H1 (cell line): ENCODE data around the gene NOXO1. TPM values are rescaled to one million over a fixed set of nuclear protein-coding genes. Genes with fewer than 3 reads are reported as not detected.

ENCODE experiments used
- ASH2L ChIP-seq: fragments of 200-600, 300-600 bp; sonication (generic); IDR thresholded peaks from one replicate; pipeline ENCODE4 v1.7.1; 2017; ENCODE audit warnings: low read length
- KDM4A ChIP-seq: IDR thresholded peaks from one replicate; pipeline ENCODE4 v1.7.1; 2012; ENCODE audit warnings: low read depth, mild to moderate bottlenecking, moderate library complexity, low read length, inconsistent platforms; ENCODE audit not compliant: severe bottlenecking
- MAX ChIP-seq: IDR thresholded peaks from 2 replicates; pipeline ENCODE4 v1.6.1; 2012; ENCODE audit warnings: inconsistent platforms
- SP4 ChIP-seq: IDR thresholded peaks from 2 replicates; pipeline ENCODE4 v1.6.1; 2012; ENCODE audit warnings: low read length, inconsistent platforms
- SRF ChIP-seq: IDR thresholded peaks from 2 replicates; pipeline ENCODE4 v1.6.1; 2011; ENCODE audit warnings: mild to moderate bottlenecking, low read depth, low read length, moderate library complexity
- polyA plus RNA-seq, 7 experiments: library from polyadenylated mRNA; depleted of rRNA in 3 of 7; stranded (reverse) in 5 of 7; unstranded in 2 of 7; fragments of >200 nt in 5 of 7; fragments of 200-250 nt in 2 of 7; gene quantifications; 1 replicate in 5 of 7; 2 replicates in 1 of 7; 4 replicates in 1 of 7; pipeline versions ENCODE4 v1.2.1 to v1.2.3, GENCODE V29; 2011 to 2013; ENCODE audit warnings: missing spikeins in 2 of 7, mixed read lengths in 2 of 7
- total RNA-seq: library from RNA; stranded (reverse); fragmentation: NEBNext Ultra II Directional; extraction: Animal tissue kit (Norgen Biotek cat#: 25700); gene quantifications from 2 replicates; pipeline ENCODE4 v1.2.1, GENCODE V29; 2021
- TF ChIP-seq, protein P1 (sequence below): fragments of 300-600 bp; sonication (generic); IDR thresholded peaks from 2 replicates; pipeline ENCODE4 v1.7.1; 2012; ENCODE audit warnings: low read length, moderate library complexity, mild to moderate bottlenecking, inconsistent platforms; ENCODE audit not compliant: insufficient replicate concordance
- TF ChIP-seq, protein P2 (sequence below): IDR thresholded peaks from 2 replicates; pipeline ENCODE4 v1.6.1; 2012; ENCODE audit warnings: low read length, inconsistent platforms

The NOXO1 gene
- total and polyA plus RNA-seq, 2 of the 8 experiments (the other 6 are each of a cell fraction or from before 2014, with no cell fraction given) = 1.3 to 2.5 TPM

DNA sequence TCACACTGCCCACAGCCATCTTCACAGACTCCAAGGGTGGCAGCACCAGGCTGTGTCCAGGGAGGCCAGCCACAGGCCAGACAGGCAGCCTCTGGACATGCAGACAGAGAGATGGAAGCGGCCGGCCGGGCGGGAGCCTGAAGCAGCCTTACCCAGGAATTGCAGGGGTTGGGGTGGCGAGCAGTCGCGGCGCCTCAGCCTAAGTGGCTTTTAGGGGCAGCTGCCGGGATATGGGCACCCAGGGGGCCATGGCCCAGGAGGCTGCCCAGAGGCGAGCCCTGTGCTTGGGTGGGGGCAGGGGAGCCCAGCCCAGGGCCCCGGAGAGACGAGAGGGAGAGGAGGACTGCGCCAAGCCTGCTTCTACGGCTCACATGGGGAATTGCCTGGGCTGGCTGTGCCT lies 44.0 kb upstream of the NOXO1 start (continued):
- TF ChIP-seq, protein P1, sequence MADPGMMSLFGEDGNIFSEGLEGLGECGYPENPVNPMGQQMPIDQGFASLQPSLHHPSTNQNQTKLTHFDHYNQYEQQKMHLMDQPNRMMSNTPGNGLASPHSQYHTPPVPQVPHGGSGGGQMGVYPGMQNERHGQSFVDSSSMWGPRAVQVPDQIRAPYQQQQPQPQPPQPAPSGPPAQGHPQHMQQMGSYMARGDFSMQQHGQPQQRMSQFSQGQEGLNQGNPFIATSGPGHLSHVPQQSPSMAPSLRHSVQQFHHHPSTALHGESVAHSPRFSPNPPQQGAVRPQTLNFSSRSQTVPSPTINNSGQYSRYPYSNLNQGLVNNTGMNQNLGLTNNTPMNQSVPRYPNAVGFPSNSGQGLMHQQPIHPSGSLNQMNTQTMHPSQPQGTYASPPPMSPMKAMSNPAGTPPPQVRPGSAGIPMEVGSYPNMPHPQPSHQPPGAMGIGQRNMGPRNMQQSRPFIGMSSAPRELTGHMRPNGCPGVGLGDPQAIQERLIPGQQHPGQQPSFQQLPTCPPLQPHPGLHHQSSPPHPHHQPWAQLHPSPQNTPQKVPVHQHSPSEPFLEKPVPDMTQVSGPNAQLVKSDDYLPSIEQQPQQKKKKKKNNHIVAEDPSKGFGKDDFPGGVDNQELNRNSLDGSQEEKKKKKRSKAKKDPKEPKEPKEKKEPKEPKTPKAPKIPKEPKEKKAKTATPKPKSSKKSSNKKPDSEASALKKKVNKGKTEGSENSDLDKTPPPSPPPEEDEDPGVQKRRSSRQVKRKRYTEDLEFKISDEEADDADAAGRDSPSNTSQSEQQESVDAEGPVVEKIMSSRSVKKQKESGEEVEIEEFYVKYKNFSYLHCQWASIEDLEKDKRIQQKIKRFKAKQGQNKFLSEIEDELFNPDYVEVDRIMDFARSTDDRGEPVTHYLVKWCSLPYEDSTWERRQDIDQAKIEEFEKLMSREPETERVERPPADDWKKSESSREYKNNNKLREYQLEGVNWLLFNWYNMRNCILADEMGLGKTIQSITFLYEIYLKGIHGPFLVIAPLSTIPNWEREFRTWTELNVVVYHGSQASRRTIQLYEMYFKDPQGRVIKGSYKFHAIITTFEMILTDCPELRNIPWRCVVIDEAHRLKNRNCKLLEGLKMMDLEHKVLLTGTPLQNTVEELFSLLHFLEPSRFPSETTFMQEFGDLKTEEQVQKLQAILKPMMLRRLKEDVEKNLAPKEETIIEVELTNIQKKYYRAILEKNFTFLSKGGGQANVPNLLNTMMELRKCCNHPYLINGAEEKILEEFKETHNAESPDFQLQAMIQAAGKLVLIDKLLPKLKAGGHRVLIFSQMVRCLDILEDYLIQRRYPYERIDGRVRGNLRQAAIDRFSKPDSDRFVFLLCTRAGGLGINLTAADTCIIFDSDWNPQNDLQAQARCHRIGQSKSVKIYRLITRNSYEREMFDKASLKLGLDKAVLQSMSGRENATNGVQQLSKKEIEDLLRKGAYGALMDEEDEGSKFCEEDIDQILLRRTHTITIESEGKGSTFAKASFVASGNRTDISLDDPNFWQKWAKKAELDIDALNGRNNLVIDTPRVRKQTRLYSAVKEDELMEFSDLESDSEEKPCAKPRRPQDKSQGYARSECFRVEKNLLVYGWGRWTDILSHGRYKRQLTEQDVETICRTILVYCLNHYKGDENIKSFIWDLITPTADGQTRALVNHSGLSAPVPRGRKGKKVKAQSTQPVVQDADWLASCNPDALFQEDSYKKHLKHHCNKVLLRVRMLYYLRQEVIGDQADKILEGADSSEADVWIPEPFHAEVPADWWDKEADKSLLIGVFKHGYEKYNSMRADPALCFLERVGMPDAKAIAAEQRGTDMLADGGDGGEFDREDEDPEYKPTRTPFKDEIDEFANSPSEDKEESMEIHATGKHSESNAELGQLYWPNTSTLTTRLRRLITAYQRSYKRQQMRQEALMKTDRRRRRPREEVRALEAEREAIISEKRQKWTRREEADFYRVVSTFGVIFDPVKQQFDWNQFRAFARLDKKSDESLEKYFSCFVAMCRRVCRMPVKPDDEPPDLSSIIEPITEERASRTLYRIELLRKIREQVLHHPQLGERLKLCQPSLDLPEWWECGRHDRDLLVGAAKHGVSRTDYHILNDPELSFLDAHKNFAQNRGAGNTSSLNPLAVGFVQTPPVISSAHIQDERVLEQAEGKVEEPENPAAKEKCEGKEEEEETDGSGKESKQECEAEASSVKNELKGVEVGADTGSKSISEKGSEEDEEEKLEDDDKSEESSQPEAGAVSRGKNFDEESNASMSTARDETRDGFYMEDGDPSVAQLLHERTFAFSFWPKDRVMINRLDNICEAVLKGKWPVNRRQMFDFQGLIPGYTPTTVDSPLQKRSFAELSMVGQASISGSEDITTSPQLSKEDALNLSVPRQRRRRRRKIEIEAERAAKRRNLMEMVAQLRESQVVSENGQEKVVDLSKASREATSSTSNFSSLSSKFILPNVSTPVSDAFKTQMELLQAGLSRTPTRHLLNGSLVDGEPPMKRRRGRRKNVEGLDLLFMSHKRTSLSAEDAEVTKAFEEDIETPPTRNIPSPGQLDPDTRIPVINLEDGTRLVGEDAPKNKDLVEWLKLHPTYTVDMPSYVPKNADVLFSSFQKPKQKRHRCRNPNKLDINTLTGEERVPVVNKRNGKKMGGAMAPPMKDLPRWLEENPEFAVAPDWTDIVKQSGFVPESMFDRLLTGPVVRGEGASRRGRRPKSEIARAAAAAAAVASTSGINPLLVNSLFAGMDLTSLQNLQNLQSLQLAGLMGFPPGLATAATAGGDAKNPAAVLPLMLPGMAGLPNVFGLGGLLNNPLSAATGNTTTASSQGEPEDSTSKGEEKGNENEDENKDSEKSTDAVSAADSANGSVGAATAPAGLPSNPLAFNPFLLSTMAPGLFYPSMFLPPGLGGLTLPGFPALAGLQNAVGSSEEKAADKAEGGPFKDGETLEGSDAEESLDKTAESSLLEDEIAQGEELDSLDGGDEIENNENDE = no peak
- no peak for TF ChIP-seq SRF
- TF ChIP-seq, protein P2, sequence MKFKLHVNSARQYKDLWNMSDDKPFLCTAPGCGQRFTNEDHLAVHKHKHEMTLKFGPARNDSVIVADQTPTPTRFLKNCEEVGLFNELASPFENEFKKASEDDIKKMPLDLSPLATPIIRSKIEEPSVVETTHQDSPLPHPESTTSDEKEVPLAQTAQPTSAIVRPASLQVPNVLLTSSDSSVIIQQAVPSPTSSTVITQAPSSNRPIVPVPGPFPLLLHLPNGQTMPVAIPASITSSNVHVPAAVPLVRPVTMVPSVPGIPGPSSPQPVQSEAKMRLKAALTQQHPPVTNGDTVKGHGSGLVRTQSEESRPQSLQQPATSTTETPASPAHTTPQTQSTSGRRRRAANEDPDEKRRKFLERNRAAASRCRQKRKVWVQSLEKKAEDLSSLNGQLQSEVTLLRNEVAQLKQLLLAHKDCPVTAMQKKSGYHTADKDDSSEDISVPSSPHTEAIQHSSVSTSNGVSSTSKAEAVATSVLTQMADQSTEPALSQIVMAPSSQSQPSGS = no peak
- no peak for TF ChIP-seq ASH2L
- TF ChIP-seq MAX = no peak
- TF ChIP-seq KDM4A = no peak
- no peak for TF ChIP-seq SP4
